ENCODE data around the gene PLCH1. TPM values are rescaled to one million over a fixed set of nuclear protein-coding genes. Genes with fewer than 3 reads are reported as not detected.

The PLCH1 gene
- total and polyA plus RNA-seq, 2 of the 8 experiments (the other 6 are each of a cell fraction or from before 2014, with no cell fraction given) = 5.8 to 17.2 TPM

- no peaks in the 10 kb centered on the region for H4K20me1 ChIP-seq (replicated peaks in 1 of 2; ENCODE audit: control insufficient read depth in 1 of 2, insufficient read depth in 2 of 2, low read length in 2 of 2)
- H3K27ac ChIP-seq (ENCODE audit: low read depth, low read length) = no peak overlapping the region
- H3K14ac ChIP-seq (ENCODE audit: insufficient read length) = no peak overlapping the region
- H3K4ac ChIP-seq (replicated peaks; ENCODE audit: insufficient read length, low read depth, low read length) = no peak overlapping the region
- H2BK5ac ChIP-seq (ENCODE audit: low read depth, low read length) = no peak overlapping the region
- H3K4me2 ChIP-seq (ENCODE audit: insufficient read depth in 1 of 2, low read depth in 2 of 2, low read length in 2 of 2) = no peak overlapping the region
- DNase-seq (ENCODE audit: low read depth in 1 of 2, low spot score in 2 of 2) (no peak), FAIRE-seq (no peak)
- H3K4me3 ChIP-seq (ENCODE audit: extremely low read depth in 1 of 4, insufficient read depth in 2 of 4, low read depth in 3 of 4, low read length in 4 of 4) = no peak overlapping the region
- H2AK5ac ChIP-seq (ENCODE audit: low read depth, low read length) = no peak overlapping the region
- H2BK20ac ChIP-seq (ENCODE audit: low read length) = no peak overlapping the region
- no peak overlapping the region for H4K5ac ChIP-seq (ENCODE audit: insufficient read length, low read depth, low read length)
- no peaks in the 10 kb centered on the region for H3K27me3 ChIP-seq (replicated peaks in 1 of 4; ENCODE audit: control insufficient read depth in 3 of 4, extremely low read depth in 1 of 4, insufficient read depth in 3 of 4, low read length in 3 of 4)
- no peaks in the 10 kb centered on the region for H3K4me1 ChIP-seq (replicated peaks in 1 of 4; ENCODE audit: control insufficient read depth in 3 of 4, insufficient read depth in 4 of 4, low read length in 3 of 4)
- H2BK120ac ChIP-seq (replicated peaks; ENCODE audit: low read depth, low read length) = no peak overlapping the region
- H4K91ac ChIP-seq (replicated peaks; ENCODE audit: insufficient read length, low read length) = no peak overlapping the region
- no peak overlapping the region; the same call in 1 of the 2 replicates for H2BK15ac ChIP-seq (ENCODE audit: low read length)
- no peak overlapping the region for H3K18ac ChIP-seq (ENCODE audit: extremely low read depth, low read length)
- no peak overlapping the region for H3K56ac ChIP-seq (replicated peaks; ENCODE audit: insufficient read length, low read depth, low read length)
- H3K23ac ChIP-seq (ENCODE audit: insufficient read length) = no peak overlapping the region
- no peak overlapping the region for H2AFZ ChIP-seq (ENCODE audit: low read length)
- no peaks in the 10 kb centered on the region for H3K36me3 ChIP-seq (ENCODE audit: control insufficient read depth in 2 of 4, insufficient read depth in 4 of 4, low read length in 3 of 4)
- 81% methylated on average over 1 of the region's 1 CpG; no CpG with 5 or more reads in 1 of the 2 experiments for WGBS, 2 experiments (ENCODE audit: extremely low coverage in 1 of 2, insufficient coverage in 1 of 2, insufficient read length in 1 of 2, insufficient replicate concordance in 2 of 2, low coverage in 1 of 2, low lambda C conversion rate in 2 of 2, missing lambda C conversion rate in 1 of 2)
- H3K9ac ChIP-seq (replicated peaks in 1 of 4; ENCODE audit: extremely low read depth in 1 of 4, low read depth in 3 of 4, low read length in 3 of 4) = no peak overlapping the region
- H2BK12ac ChIP-seq (ENCODE audit: low read depth, low read length) = no peak overlapping the region
- no peaks in the 10 kb centered on the region for H3K9me3 ChIP-seq (ENCODE audit: insufficient read depth in 2 of 2, low read depth in 1 of 2, low read length in 1 of 2)
- ChIA-PET CTCF (ENCODE audit: partially characterized antibody) (interaction anchor here (0.8 to 2.3 kb wide), 6 partner anchors 13 to 402 kb away, joined by 3 to 8 read pairs (median 3); partner anchors contain the start of gene C3orf33), POLR2A (ENCODE audit: partially characterized antibody) (interaction anchor here (0.6 kb wide), 1 partner anchor 431 kb away, joined by 3 read pairs; no protein-coding TSS in a partner anchor)
- H3K79me1 ChIP-seq (ENCODE audit: low read depth, low read length) = no peaks in the 10 kb centered on the region
- H4K8ac ChIP-seq (ENCODE audit: extremely low read depth, insufficient read depth, low read length) = no peak overlapping the region
- H3K79me2 ChIP-seq (ENCODE audit: control insufficient read depth in 1 of 2, insufficient read depth in 2 of 2, low read length in 2 of 2) = no peaks in the 10 kb centered on the region
- TF ChIP-seq TAF1 (IDR thresholded peaks at IDR 0.05; ENCODE audit: low read depth, low read length) (no peak), SUZ12 (IDR thresholded peaks at IDR 0.05; ENCODE audit: low read length) (no peak), POLR2AphosphoS5 (IDR thresholded peaks at IDR 0.05; ENCODE audit: low read depth, low read length) (no peak), SP1 (IDR thresholded peaks at IDR 0.05; ENCODE audit: low read depth, low read length) (no peak), RFX5 (IDR thresholded peaks at IDR 0.05; ENCODE audit: borderline replicate concordance, low read depth, low read length) (no peak), JUN (IDR thresholded peaks at IDR 0.05; ENCODE audit: low read depth, low read length) (no peak), TBP (IDR thresholded peaks at IDR 0.05; ENCODE audit: low read depth, low read length) (no peak), POU5F1 (IDR thresholded peaks at IDR 0.05; ENCODE audit: low read depth, low read length) (no peak), GABPA (IDR thresholded peaks at IDR 0.05; ENCODE audit: borderline replicate concordance, insufficient read depth, low read length) (no peak)
- no peaks in the 10 kb centered on the region for H3K23me2 ChIP-seq (ENCODE audit: low read depth, low read length)
These were observed 340.4 kb downstream of the PLCH1 start for GRCh38 chr3:155404486-155404885.

Measured in H1 (cell line).